ENCODE results near the gene MND1.

GRCh38 chr4:153464068-153464467 lies 119.6 kb downstream of the MND1 start:
- no peak for TF ChIP-seq YY1 (IDR thresholded peaks at IDR 0.05; ENCODE audit: insufficient read depth, insufficient read length)
- no peak for TF ChIP-seq ZNF274 (IDR thresholded peaks at IDR 0.05; ENCODE audit: low read depth, low read length)

Data from NT2/D1 (cell line).